Dedifferentiated amniotic fluid mesenchymal stem cell (primary cell): ENCODE results near the gene HAUS2.
"Not testable (repeated sequence)": the region's sequence is repeated elsewhere in the genome, so short reads cannot be mapped to it uniquely, and the experiment has no call there.

Experiments used
- DNase-seq: peaks from one replicate; pipeline ENCODE4 v3.0.0-alpha.2; 2016; ENCODE audit errors: extremely low spot score

The HAUS2 gene

GRCh38 chr15:42548249-42549031, at the start of gene HAUS2, which contains the start of gene LRRC57:
Gene HAUS2 (plus strand): TSS chr15:42548838. CDS start chr15:42548873, 35 bp downstream.
Gene LRRC57 (minus strand): TSS chr15:42548793. CDS start chr15:42548434, 359 bp downstream.
- DNase-seq: peak; percentile 74

- no peak for DNase-seq
Observed at GRCh38 chr15:42499858-42500609, 48.6 kb upstream of the HAUS2 start.

DNA sequence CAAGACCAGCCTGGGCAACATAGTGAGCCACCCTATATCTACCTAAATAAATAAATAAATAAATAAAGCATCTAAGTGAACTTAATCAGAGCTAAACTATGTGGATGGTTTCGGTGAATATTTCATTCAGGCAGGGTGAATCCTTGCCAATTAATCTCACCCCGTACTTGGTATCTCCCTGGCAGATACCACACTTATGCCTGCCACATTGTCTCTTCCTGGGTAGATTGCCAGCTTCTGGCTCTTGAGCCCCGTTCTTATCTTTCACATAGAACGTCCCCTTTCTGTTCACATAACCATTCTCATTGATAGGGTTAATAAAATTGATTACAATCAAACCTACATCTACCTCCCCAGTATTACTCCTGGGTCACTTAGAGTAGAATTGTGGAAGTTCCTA, 46.2 kb upstream of the HAUS2 start:
- DNase-seq: no peak

- DNase-seq: no peak
Observed at GRCh38 chr15:42503825-42504224, 44.8 kb upstream of the HAUS2 start.

DNA sequence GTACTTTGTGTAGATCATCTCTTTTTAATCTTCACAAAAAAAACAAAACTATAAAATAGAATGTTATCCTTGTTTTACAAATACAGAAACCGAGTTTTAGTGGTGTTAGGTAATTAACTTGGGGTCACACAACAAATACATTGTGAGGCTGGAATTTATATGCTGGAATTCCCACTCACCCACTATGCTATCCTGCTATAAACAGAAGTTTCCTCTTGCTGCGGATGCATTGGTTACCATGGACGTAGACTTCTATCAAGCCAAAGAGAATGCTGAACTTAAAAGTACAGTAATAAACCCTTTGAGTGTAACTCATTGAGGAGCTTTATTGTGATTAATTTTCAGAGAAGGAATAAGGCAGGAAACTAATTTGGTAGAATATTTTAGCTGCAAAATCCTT, 44.0 kb upstream of the HAUS2 start:
- no peak for DNase-seq

- DNase-seq: no peak
Observed at GRCh38 chr15:42507514-42507913, 41.1 kb upstream of the HAUS2 start.

GRCh38 chr15:42508263-42508690, 40.4 kb upstream of the HAUS2 start:
- no peak for DNase-seq

DNA sequence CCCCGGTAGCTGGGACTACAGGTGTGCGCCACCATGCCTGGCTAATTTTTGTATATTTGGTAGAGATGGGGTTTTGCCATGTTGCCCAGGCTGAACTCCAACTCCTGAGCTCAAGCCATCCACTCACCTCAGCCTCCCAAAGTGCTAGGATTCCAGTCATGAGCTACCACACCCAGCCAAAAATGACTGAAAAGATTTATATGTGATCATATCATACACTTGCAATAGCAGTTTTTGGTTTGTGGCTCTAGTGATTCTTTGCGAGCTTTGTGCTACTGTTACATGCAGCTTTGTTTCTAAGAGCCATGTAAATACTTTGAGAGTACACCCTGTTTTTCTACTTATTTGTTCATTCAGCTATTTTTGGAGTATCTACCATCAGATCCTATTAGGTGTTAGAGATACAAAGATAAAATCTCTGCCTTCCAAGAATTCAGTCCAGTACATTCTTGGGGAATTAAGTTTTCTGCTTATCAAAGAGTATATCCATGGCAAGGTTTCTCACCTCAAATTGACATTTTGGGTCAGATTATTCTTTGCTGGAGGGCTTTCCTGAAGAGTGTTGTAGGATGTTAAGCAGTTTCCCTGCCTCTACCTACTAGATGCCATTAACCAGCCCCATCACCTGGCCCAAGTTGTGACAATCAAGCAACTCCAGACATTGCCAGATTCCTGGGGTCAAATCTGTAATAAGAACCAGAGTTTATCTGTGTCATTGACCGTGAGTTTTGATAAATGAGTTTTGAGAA, 38.2 kb upstream of the HAUS2 start:
- DNase-seq: no peak

- DNase-seq: no peak
Observed at GRCh38 chr15:42511007-42511391, 37.6 kb upstream of the HAUS2 start.

- no peak for DNase-seq
Observed at GRCh38 chr15:42523331-42523730, 25.3 kb upstream of the HAUS2 start.

DNA sequence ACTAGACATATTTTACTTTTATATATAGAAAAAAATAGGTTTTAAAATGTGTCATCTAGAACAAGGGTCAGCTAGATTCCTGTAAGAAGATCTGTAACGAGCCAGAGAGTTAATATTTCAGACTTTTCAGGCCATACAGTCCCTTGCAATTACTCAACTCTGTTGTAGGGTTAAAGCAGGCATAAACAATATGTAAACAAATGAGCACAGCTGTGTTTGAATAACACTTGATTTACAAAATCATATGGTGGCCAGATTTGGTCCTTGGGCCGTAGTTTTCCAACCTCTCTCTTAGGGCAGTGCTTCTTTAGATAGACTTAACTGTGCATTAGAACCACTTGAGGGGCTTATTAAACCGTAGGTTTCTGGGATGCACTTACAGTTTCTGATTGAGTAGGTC, 19.7 kb upstream of the HAUS2 start:
- no peak for DNase-seq

DNA sequence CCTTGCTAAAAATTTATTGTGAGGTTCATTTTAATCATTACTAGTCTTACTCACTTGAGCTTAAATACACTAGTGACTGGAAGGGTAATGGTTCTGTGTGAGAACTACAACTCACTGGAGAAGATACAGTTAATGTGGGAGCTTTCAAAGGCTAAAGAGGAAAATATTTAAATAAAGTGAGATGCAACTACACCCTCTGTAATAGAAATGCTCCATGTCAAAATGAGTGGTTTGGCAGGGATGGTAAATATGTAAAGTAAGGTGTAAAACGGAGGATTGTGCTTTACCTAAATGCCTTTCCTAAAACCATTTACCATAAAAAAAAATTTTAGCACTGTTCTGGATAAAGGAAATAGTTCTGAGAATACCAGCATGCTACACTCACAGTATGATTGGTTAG, 15.4 kb upstream of the HAUS2 start:
- no peak for DNase-seq

GRCh38 chr15:42544853-42545629, 3.6 kb upstream of the HAUS2 start:
- no peak for DNase-seq

- peak; percentile 20 for DNase-seq
Observed at GRCh38 chr15:42547918-42548248, 755 bp upstream of the HAUS2 start.

DNA sequence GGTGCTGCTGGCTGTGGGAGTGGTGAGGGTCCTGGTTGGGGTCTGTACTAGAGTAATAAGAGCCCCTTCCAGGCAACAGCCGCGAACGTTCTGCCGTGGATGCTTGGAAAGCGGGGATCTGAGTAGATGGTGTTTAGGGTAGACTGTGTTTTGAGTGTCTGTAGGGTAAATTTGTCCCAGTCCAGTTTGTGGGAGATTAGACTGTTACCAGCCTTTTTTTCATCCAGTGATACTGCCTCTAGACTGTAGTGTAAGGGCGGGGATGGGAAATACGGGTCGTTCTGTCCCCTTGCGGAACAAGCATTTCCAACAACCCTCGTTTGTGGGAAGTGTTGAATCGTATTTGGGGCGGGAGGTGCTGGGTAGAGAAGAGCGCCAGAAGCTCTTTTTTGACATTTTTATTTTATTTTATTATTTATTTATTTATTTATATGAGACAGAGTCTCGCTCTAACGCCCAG, 424 bp downstream of the HAUS2 start:
- no peak for DNase-seq

GRCh38 chr15:42549741-42550392, 1.2 kb downstream of the HAUS2 start:
- DNase-seq: no peak

DNA sequence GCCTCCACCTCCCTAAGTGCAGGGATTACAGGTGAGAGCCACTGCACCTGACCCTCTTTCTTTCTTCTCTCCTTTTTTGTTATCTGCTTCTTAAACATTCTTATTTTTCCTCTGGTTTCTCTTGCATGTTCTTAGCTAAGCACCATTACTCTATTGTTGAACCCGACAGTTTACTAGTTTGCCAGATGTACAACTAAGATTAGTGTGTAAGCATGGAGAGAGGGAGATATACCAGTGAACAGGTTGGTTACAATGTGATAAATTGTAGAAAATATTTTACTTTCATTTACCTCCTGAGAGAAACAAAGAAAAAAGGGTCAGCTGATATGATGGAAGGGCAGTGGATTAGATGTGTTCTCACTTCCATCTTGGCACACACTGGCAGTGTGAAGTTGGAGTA, 4.9 kb downstream of the HAUS2 start:
- DNase-seq: no peak

- not testable (repeated sequence) for DNase-seq
Observed at GRCh38 chr15:42556550-42557207, 8.0 kb downstream of the HAUS2 start.

DNA sequence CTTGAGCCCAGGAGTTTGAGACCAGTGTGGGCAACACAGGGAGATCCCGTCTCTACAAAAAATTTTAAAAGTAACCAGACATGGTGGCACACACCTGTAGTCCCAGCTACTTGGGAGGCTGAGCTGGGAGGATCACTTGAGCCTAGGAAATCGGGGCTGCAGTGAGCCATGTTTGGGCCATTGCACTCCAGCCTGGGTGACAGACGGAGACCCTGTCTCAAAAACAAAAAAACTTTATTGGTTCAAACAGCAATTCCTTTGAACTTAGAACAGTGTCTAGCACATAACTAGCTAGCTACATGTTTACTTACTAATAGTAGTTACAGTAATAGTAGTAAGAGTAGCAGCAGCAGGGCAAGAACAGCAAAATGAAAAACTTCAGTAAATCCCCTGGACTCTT, 10.1 kb downstream of the HAUS2 start:
- no peak for DNase-seq

DNA sequence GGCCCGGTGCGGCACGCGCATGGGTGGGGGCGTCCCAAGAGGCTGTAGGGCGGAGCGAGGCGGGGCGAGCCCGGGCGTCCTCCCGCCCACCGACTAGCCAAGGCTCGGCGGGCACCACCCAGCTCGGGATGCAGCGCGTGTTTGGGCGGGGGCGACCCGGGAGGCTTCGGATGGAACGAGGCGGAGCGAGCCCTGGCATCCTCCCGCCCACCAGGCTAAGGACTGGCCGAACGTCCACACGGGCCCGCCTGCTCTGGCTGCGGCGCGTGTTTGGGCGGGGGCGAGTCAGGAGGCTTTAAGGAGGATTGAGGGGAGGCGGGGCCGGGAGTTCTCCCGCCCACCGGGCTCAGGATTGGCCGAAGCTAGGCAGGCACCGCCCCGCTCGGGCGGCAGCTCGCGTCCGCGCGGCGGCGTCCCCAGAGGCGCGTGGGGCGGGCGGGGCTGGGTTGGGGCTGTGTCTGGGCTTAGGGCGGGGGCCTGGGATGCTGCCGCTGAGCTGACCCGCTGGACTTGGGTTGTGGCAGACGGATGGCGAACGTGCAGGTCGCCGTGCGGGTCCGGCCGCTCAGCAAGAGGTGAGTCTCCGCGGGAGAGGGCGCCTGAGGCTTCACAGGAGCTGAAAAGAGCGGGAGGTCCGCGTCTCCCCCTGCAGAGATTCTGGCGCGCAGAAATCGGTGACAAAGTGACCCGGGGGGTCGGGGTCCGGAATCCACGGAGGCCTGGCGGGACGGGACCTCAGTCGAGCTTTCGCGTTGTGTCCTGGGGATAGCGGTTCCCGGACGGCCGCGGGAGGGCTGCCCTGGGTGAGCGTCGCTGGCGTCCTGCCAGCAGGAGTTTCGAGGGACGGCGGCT, 26.8 kb downstream of the HAUS2 start, which contains the start of gene STARD9:
STARD9 (plus strand) TSS at position 419 of the 852 bp plus-strand sequence; CDS start at position 529, 110 bp downstream.
- peak; percentile 98 for DNase-seq
